Activated naive CD4-positive, alpha-beta T cell treated with anti-CD3 and anti-CD28 coated beads, Interleukin-2, amount 50 U/mL, for 24 hours (primary cell): Measurements from ENCODE around the gene CXCL1.

Source experiments
- H3K27ac Mint-ChIP-seq: one replicate; pipeline ENCODE4 v1.8.0; 2021; ENCODE audit warnings: mild to moderate bottlenecking, mixed read lengths
- H3K27me3 Mint-ChIP-seq: one replicate; pipeline ENCODE4 v1.8.0; 2021; ENCODE audit warnings: mixed read lengths
- H3K36me3 Mint-ChIP-seq: one replicate; pipeline ENCODE4 v1.8.0; 2021; ENCODE audit warnings: mixed read lengths
- H3K4me1 Mint-ChIP-seq: one replicate; pipeline ENCODE4 v1.8.0; 2021; ENCODE audit warnings: mixed read lengths
- H3K4me3 Mint-ChIP-seq: one replicate; pipeline ENCODE4 v1.8.0; 2021; ENCODE audit warnings: mild to moderate bottlenecking, mixed read lengths
- H3K9me3 Mint-ChIP-seq: one replicate; pipeline ENCODE4 v1.8.0; 2021; ENCODE audit warnings: mixed read lengths

The CXCL1 gene

DNA sequence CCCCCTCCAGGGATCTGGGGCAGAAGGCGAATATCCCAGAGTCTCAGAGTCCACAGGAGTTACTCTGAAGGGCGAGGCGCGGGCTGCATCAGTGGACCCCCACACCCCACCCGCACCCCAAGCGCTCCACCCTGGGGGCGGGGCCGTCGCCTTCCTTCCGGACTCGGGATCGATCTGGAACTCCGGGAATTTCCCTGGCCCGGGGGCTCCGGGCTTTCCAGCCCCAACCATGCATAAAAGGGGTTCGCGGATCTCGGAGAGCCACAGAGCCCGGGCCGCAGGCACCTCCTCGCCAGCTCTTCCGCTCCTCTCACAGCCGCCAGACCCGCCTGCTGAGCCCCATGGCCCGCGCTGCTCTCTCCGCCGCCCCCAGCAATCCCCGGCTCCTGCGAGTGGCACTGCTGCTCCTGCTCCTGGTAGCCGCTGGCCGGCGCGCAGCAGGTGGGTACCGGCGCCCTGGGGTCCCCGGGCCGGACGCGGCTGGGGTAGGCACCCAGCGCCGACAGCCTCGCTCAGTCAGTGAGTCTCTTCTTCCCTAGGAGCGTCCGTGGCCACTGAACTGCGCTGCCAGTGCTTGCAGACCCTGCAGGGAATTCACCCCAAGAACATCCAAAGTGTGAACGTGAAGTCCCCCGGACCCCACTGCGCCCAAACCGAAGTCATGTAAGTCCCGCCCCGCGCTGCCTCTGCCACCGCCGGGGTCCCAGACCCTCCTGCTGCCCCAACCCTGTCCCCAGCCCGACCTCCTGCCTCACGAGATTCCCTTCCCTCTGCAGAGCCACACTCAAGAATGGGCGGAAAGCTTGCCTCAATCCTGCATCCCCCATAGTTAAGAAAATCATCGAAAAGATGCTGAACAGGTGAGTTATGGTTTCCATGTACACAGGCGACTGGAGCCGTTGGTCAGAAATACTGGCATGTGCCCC lies at the start of gene CXCL1:
Gene CXCL1 (plus strand): TSS at position 264 of the 926 bp plus-strand sequence. CDS start 78 bp downstream, at position 342.
- Mint-ChIP-seq H3K27ac (no peak within 1 kb of the TSS), H3K27me3 (peaks cover 12% of the 10 kb centered on the region), H3K9me3 (no peaks in the 10 kb centered on the region), H3K4me1 (no peaks in the 10 kb centered on the region), H3K36me3 (no peaks in the 10 kb centered on the region), H3K4me3 (no peak within 1 kb of the TSS)

GRCh38 chr4:73821325-73821724 lies 47.9 kb upstream of the CXCL1 start:
- Mint-ChIP-seq H3K36me3 (no peaks in the 10 kb centered on the region), H3K4me1 (no peaks in the 10 kb centered on the region), H3K4me3 (no peak overlapping the region), H3K27ac (no peak overlapping the region), H3K27me3 (peaks cover 2% of the 10 kb centered on the region), H3K9me3 (peaks cover 10% of the 10 kb centered on the region)

GRCh38 chr4:73822389-73822788 lies 46.8 kb upstream of the CXCL1 start:
- no peaks in the 10 kb centered on the region for H3K36me3 Mint-ChIP-seq
- peaks cover 2% of the 10 kb centered on the region for H3K27me3 Mint-ChIP-seq
- H3K27ac Mint-ChIP-seq = no peak overlapping the region
- H3K9me3 Mint-ChIP-seq = peaks cover 17% of the 10 kb centered on the region
- H3K4me3 Mint-ChIP-seq = no peak overlapping the region
- H3K4me1 Mint-ChIP-seq = no peaks in the 10 kb centered on the region

- Mint-ChIP-seq H3K4me3 (no peak overlapping the region), H3K27ac (no peak overlapping the region), H3K27me3 (peaks cover 2% of the 10 kb centered on the region), H3K36me3 (no peaks in the 10 kb centered on the region), H3K9me3 (peaks cover 21% of the 10 kb centered on the region), H3K4me1 (no peaks in the 10 kb centered on the region)
Measured at GRCh38 chr4:73822812-73823504, 46.2 kb upstream of the CXCL1 start.

DNA sequence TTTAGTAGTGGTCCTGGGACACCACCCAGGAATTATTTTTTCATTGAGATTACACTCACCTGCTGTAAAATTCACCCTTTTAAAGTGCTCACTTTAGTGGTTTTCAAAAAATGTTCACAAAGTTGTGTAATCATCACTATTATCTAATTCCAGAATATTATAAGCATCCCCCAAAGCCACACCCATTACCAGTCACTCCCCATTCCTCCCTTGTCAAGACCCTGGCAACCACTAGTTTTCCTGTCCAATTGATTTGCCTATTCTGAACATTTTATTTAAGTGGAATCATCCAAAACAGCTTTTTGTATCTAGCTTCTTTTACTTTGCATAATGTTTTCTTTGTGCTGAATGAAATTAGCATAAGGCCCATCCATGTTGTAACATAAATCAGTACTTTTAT lies 45.4 kb upstream of the CXCL1 start:
- no peak overlapping the region for H3K4me3 Mint-ChIP-seq
- H3K36me3 Mint-ChIP-seq = no peaks in the 10 kb centered on the region
- peaks cover 2% of the 10 kb centered on the region for H3K27me3 Mint-ChIP-seq
- H3K27ac Mint-ChIP-seq = no peak overlapping the region
- H3K9me3 Mint-ChIP-seq = peaks cover 22% of the 10 kb centered on the region
- no peaks in the 10 kb centered on the region for H3K4me1 Mint-ChIP-seq

- no peak overlapping the region for H3K4me3 Mint-ChIP-seq
- H3K4me1 Mint-ChIP-seq = no peaks in the 10 kb centered on the region
Measured at GRCh38 chr4:73828956-73829355, 40.2 kb upstream of the CXCL1 start.

DNA sequence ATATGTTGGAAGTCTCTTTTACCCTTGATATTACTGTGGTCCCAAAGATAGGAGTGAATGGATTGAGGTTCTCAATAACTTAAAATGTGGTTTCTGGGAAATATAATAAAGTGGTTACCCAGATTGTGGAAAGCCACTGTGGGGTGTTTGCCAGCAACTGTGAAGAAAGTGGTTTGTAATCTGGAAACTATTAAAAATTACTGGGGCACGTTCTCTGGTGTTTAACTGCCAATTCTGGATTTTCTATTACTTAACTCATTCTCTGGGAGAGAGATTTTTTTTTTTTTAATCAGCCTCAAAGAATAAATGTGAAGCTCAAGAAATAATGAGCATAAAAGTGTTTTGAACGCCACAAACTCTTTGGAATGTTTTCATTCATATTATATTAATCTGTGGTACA lies 37.6 kb upstream of the CXCL1 start:
- Mint-ChIP-seq H3K4me1 (no peaks in the 10 kb centered on the region), H3K36me3 (no peaks in the 10 kb centered on the region), H3K27me3 (no peaks in the 10 kb centered on the region), H3K4me3 (no peak overlapping the region), H3K27ac (no peak overlapping the region), H3K9me3 (peaks cover 12% of the 10 kb centered on the region)

More at GRCh38 chr4:73828956-73829355, 40.2 kb upstream of the CXCL1 start:
- peaks cover 17% of the 10 kb centered on the region for H3K9me3 Mint-ChIP-seq
- no peak overlapping the region for H3K27ac Mint-ChIP-seq
- peaks cover 2% of the 10 kb centered on the region for H3K27me3 Mint-ChIP-seq
- H3K36me3 Mint-ChIP-seq = no peaks in the 10 kb centered on the region

DNA sequence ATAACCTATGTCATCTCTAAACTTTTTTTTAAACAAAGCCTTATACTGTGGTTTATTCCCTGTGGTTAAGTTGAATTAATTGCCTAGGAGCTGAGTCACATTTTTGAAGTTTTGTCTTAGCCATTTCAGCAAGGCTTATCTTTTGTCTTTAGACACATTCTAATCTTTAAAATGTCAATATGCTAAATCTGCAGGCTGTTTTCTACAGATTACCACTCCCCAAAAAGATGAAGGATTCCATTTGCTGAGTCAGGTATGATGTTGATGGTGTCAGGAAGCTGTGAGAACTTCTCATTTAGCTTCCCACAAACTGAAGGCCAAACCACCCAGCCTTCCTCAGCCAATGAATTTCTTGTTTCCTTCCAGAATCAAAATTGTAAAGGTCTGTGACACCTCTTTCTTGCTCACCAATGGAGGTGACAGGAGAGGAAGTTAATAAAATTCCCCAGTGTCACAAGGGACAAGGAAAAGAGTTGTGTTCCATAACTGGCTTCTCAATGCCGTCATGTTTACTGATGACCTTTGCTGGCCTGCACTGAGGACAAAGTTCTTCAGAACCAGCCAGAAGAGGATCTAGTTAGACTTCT lies 36.4 kb upstream of the CXCL1 start:
- Mint-ChIP-seq H3K36me3 (no peaks in the 10 kb centered on the region), H3K4me3 (no peak overlapping the region), H3K27me3 (peaks cover 8% of the 10 kb centered on the region), H3K9me3 (peaks cover 4% of the 10 kb centered on the region), H3K27ac (no peak overlapping the region), H3K4me1 (no peaks in the 10 kb centered on the region)

- Mint-ChIP-seq H3K4me3 (no peak within 1 kb of the TSS), H3K27me3 (peaks cover 12% of the 10 kb centered on the region), H3K36me3 (no peaks in the 10 kb centered on the region), H3K4me1 (no peaks in the 10 kb centered on the region), H3K27ac (no peak within 1 kb of the TSS), H3K9me3 (no peaks in the 10 kb centered on the region)
Measured at GRCh38 chr4:73836373-73837279, 32.6 kb upstream of the CXCL1 start, which contains the start of gene CXCL6. TSS of gene CXCL6 (plus strand) at chr4:73836678. CDS start at chr4:73836751, 73 bp downstream.

DNA sequence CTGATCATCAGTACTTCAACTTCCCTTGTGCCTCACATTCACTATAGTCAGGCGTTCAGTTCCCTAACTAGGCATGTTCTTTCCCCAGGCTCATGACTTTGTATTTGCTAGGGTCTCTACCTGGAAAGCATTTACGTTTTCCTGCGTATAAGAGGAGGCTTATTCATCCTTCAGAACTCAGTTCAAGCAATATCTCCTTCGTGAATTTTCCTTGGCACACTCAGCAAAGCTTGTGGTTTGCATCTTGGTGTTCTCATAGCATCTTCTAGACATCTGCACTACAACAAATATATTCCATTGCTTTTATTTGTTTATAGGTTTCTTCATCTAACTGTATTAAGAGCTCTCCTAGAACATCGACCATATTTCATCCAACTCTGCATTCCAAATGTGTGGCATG lies 30.1 kb upstream of the CXCL1 start:
- Mint-ChIP-seq H3K36me3 (no peaks in the 10 kb centered on the region), H3K4me3 (no peak overlapping the region), H3K27me3 (peaks cover 12% of the 10 kb centered on the region), H3K9me3 (no peaks in the 10 kb centered on the region), H3K4me1 (no peaks in the 10 kb centered on the region), H3K27ac (no peak overlapping the region)

- Mint-ChIP-seq H3K9me3 (no peaks in the 10 kb centered on the region), H3K4me3 (no peak overlapping the region), H3K27me3 (peaks cover 12% of the 10 kb centered on the region)
Measured at GRCh38 chr4:73839715-73840114, 29.5 kb upstream of the CXCL1 start.

DNA sequence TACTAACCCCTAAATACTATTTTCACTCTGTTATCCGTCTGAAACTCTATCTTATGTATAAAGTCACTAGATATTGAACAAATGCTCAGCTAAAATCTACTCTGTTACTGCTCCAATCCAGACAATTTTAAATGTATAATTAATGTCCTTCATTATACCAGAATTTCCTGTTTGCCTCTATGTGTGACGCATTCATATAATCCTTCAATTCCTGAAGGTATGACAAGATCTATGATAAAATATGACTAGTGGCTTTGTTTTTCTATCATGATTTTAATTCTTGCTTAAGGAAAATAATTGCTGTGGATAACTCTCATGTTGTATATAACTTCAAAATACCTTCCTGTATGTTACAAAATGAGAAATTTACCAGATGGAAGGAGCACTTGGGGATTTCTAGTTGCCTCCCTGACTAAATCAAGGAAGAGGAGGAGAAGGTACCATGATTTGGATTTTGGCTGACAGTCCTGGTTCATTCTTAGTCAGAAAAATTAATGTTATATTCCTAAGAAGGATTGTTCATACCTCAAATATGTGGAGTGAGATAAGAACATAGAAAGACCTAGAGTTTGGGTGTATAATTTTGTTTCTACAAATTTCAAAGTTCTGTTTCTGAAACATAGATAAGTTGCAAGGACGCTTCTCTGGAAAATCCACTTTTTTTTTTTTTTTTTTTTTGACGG lies 27.8 kb upstream of the CXCL1 start:
- H3K36me3 Mint-ChIP-seq = no peaks in the 10 kb centered on the region
- H3K27ac Mint-ChIP-seq = no peak overlapping the region
- H3K4me1 Mint-ChIP-seq = no peaks in the 10 kb centered on the region
- peaks cover 12% of the 10 kb centered on the region for H3K27me3 Mint-ChIP-seq
- no peak overlapping the region for H3K4me3 Mint-ChIP-seq
- H3K9me3 Mint-ChIP-seq = no peaks in the 10 kb centered on the region

More at GRCh38 chr4:73839715-73840114, 29.5 kb upstream of the CXCL1 start:
- Mint-ChIP-seq H3K27ac (no peak overlapping the region), H3K4me1 (no peaks in the 10 kb centered on the region), H3K36me3 (no peaks in the 10 kb centered on the region)

DNA sequence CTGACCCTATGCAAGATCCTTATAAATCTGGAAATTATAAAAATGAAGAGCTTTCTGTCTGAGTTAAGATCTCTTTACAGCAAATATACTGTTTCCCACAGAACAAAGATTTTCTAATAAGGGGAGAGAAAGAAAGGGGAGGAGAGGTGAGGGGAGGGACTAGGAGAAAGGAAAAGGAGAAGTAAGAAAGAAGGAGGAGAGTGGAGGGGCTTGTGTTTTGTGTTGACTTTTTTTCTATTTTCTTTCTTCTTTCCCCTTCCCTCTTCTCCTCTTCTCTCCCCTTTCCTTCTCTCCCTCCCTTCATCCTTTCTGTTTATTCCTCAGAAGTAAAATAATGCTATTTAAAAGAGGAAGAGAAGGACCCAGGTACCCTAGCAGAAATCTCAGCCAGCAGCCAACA lies 26.5 kb upstream of the CXCL1 start:
- Mint-ChIP-seq H3K4me3 (no peak overlapping the region), H3K27ac (no peak overlapping the region), H3K9me3 (no peaks in the 10 kb centered on the region), H3K27me3 (peaks cover 4% of the 10 kb centered on the region), H3K36me3 (no peaks in the 10 kb centered on the region), H3K4me1 (no peaks in the 10 kb centered on the region)

DNA sequence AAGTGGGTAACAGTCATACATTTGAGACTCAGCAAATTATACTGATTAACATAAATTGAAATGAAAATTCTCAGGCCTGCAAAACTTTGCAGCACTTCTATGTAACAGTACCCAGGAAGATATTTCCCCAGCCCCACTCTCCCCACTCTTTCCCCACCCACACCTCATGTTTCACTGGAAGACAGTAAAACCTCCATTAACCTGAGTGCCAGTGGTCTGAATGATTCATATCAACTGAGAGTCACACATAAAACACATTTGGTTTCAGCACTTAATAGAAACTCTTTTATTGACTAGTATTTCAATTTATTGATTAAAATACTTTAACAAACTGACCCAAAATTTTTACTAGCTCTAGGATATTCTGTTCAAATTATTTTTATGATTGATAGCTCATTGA lies 25.8 kb upstream of the CXCL1 start:
- H3K27ac Mint-ChIP-seq = no peak overlapping the region
- H3K4me1 Mint-ChIP-seq = no peaks in the 10 kb centered on the region
- H3K36me3 Mint-ChIP-seq = no peaks in the 10 kb centered on the region
- H3K9me3 Mint-ChIP-seq = no peaks in the 10 kb centered on the region
- peaks cover 4% of the 10 kb centered on the region for H3K27me3 Mint-ChIP-seq
- no peak overlapping the region for H3K4me3 Mint-ChIP-seq
